GM12878 (cell line): ENCODE results near the gene EXOSC10. TPM values are rescaled to one million over a fixed set of nuclear protein-coding genes. Genes with fewer than 3 reads are reported as not detected.

ENCODE experiments used
- ATAC-seq: fragments of 200-7000 bp; cut with Tn5 transposase; 3 replicates; pipeline ENCODE4 v1.9.1; 2020; ENCODE audit warnings: mild to moderate bottlenecking, moderate library complexity
- BruUV-seq: library from RNA; stranded (reverse); fragments of 400-500 nt; replicated peaks from 2 replicates; lab custom pipeline; 2021; lab: Mats Ljungman, UMichigan
- CTCF ChIA-PET: fragments of 300-600 bp; sonication (Branson Sonifier 250); formaldehyde crosslinking; extraction: SDS; loops from one replicate; lab custom pipeline; 2021; ENCODE audit warnings: inconsistent platforms; lab: Yijun Ruan, JAX
- POLR2A ChIA-PET: fragments of 350-600 bp; formaldehyde crosslinking; extraction: SDS; loops from one replicate; lab custom pipeline; 2021; ENCODE audit warnings: inconsistent platforms; lab: Charles Lee
- RAD21 ChIA-PET: fragments of 300-600 bp; sonication (Branson Sonifier 250); formaldehyde crosslinking; loops from one replicate; lab custom pipeline; 2023; ENCODE audit warnings: antibody characterized with exemption; ENCODE audit not compliant: unreplicated experiment; lab: Charles Lee
- SMC1A ChIA-PET: fragments of 300-600 bp; sonication (Branson Sonifier 250); formaldehyde crosslinking; loops from one replicate; lab custom pipeline; 2023; ENCODE audit not compliant: unreplicated experiment, uncharacterized antibody; lab: Charles Lee
- DNase-seq: peaks from one replicate; pipeline ENCODE4 v3.0.0-alpha.2; 2011; ENCODE audit warnings: low read depth, low spot score
- FAIRE-seq: peaks from 3 replicates; lab custom pipeline; 2011; peaks lifted over from hg19 to GRCh38; lab: Jason Lieb, UNC
- H2AFZ ChIP-seq: 2 replicates; pipeline ENCODE4 v1.6.0; 2011; ENCODE audit warnings: low read depth, low read length, control low read depth; ENCODE audit not compliant: control insufficient read depth
- H3K27ac ChIP-seq: 2 replicates; pipeline ENCODE4 v1.5.1; 2011; ENCODE audit warnings: control low read depth; ENCODE audit not compliant: control insufficient read depth, insufficient read depth
- H3K27me3 ChIP-seq, 2 experiments: replicated peaks in 1 of 2; 2 replicates each; pipeline versions ENCODE4 v1.6.0 to v1.6.1; 2011; ENCODE audit warnings: low read length in 1 of 2; ENCODE audit not compliant: control insufficient read depth in 2 of 2, insufficient read depth in 2 of 2
- H3K36me3 ChIP-seq, 2 experiments: 2 replicates each; pipeline ENCODE4 v1.5.1; 2011; ENCODE audit warnings: low read length in 1 of 2; ENCODE audit not compliant: control insufficient read depth in 2 of 2, insufficient read depth in 2 of 2
- H3K4me1 ChIP-seq: 2 replicates; pipeline ENCODE4 v1.6.1; 2011; ENCODE audit warnings: mild to moderate bottlenecking, low read length, moderate library complexity, mixed read lengths; ENCODE audit not compliant: control insufficient read depth, insufficient read depth
- H3K4me2 ChIP-seq: 2 replicates; pipeline ENCODE4 v1.6.0; 2011; ENCODE audit warnings: control low read depth; ENCODE audit not compliant: control insufficient read depth, insufficient read depth
- H3K4me3 ChIP-seq: fragments of 200-600 bp; sonication (generic); 2 replicates; pipeline ENCODE4 v1.5.1; 2016
- H3K79me2 ChIP-seq: 2 replicates; pipeline ENCODE4 v1.6.0; 2011; ENCODE audit warnings: low read length; ENCODE audit not compliant: control insufficient read depth, insufficient read depth
- H3K9ac ChIP-seq: 2 replicates; pipeline ENCODE4 v1.8.0; 2011; ENCODE audit warnings: low read length, control low read depth, mixed read lengths; ENCODE audit not compliant: control insufficient read depth, insufficient read depth
- H3K9me3 ChIP-seq: replicated peaks from 3 replicates; pipeline ENCODE4 v1.5.1; 2011; ENCODE audit warnings: mild to moderate bottlenecking, low read length; ENCODE audit not compliant: control insufficient read depth, insufficient read depth
- H4K20me1 ChIP-seq: 2 replicates; pipeline ENCODE4 v1.6.0; 2011; ENCODE audit not compliant: control insufficient read depth, insufficient read depth
- BHLHE40 ChIP-seq, 2 experiments: fragments of 450-650 bp in 1 of 2; IDR thresholded peaks; 2 replicates each; pipeline ENCODE4 v1.6.1; 2011 to 2017; ENCODE audit warnings: low read depth in 2 of 2, borderline replicate concordance in 1 of 2, improper control_type of control experiment in 1 of 2, low read length in 1 of 2, mild to moderate bottlenecking in 1 of 2
- ESRRA ChIP-seq: IDR thresholded peaks from 2 replicates; pipeline ENCODE4 v1.6.1; 2012; ENCODE audit warnings: mild to moderate bottlenecking, low read length, improper control_type of control experiment
- NR2C2 ChIP-seq: IDR thresholded peaks from 2 replicates; pipeline ENCODE4 v1.6.1; 2011; ENCODE audit warnings: borderline replicate concordance, low read depth; ENCODE audit not compliant: control insufficient read depth, insufficient read length
- NRF1 ChIP-seq: conservative IDR thresholded peaks from 2 replicates; pipeline ENCODE4 v1.6.1; 2011; ENCODE audit warnings: mild to moderate bottlenecking, low read depth, low read length, improper control_type of control experiment
- RUNX3 ChIP-seq: IDR thresholded peaks from 2 replicates; pipeline ENCODE4 v1.6.1; 2012; ENCODE audit warnings: low read length, inconsistent platforms
- SMARCA5 ChIP-seq: fragments of 450-650 bp; IDR thresholded peaks from 2 replicates; pipeline ENCODE4 v1.6.1; 2017; ENCODE audit warnings: mild to moderate bottlenecking
- WGBS: methylation state at CpG from one replicate; pipeline ENCODE4 v1.1.6; 2016; ENCODE audit warnings: low lambda C conversion rate; ENCODE audit not compliant: insufficient replicate concordance, insufficient coverage; ENCODE audit errors: missing lambda C conversion rate; 5-methylcytosine and 5-hydroxymethylcytosine counted together
- in situ Hi-C: fragments of 300-500 bp; cut with MboI; formaldehyde crosslinking; loops from 9 replicates; pipeline ENCODE4 v1.14.3; 2018; ENCODE audit warnings: mixed read lengths
- intact Hi-C: fragments of 100-400 bp; cut with micrococcal nuclease; formaldehyde crosslinking; loops from one replicate; pipeline ENCODE4 v1.14.2; 2022; ENCODE audit not compliant: unreplicated experiment
- polyA plus RNA-seq, 11 experiments: library from polyadenylated mRNA; depleted of rRNA in 4 of 11; unstranded in 6 of 11; stranded (reverse) in 5 of 11; fragments of >200 nt; fragmentation: Nextera tagmentation in 4 of 11; fragmentation: Illumina TruSeq in 1 of 11; extraction: Ambion mirVana in 4 of 11; extraction: Trizol in 1 of 11; gene quantifications; 1 replicate in 1 of 11; 2 replicates in 10 of 11; pipeline versions ENCODE4 v1.2.1 to v1.2.3, GENCODE V29; 2011 to 2016; ENCODE audit warnings: inconsistent platforms in 2 of 11, missing spikeins in 2 of 11, low read depth in 1 of 11
- total RNA-seq, 4 experiments: library from RNA; depleted of rRNA in 3 of 4; stranded (reverse); fragments of >200 nt in 3 of 4; fragmentation: Illumina TruSeq in 1 of 4; extraction: Trizol in 1 of 4; gene quantifications; 2 replicates each; pipeline versions ENCODE4 v1.2.1 to v1.2.3, GENCODE V29; 2013 to 2021

The EXOSC10 gene
- total and polyA plus RNA-seq, 10 of the 15 experiments (the other 5 are each of a cell fraction or from before 2014, with no cell fraction given): 16.2 to 86.5 (median 66.4) TPM

GRCh38 chr1:11134251-11134897 lies 34.7 kb upstream of the EXOSC10 start:
- no peak overlapping the region for H2AFZ ChIP-seq
- 94% methylated on average over 5 of the region's 5 CpGs for WGBS
- H3K27ac ChIP-seq: no peak overlapping the region
- BruUV-seq: no TSS peak
- H3K36me3 ChIP-seq: peaks cover 19 to 25% of the 10 kb centered on the region in 2 experiments
- intact Hi-C loops (no loop called here), in situ Hi-C loops (no loop called here)
- H3K4me3 ChIP-seq: no peak overlapping the region
- H3K9me3 ChIP-seq: no peaks in the 10 kb centered on the region
- no peaks in the 10 kb centered on the region for H3K27me3 ChIP-seq
- CTCF ChIA-PET: no interaction called here
- SMC1A ChIA-PET: interaction anchor here (0.6 kb wide), 1 partner anchor 635 kb away, joined by 3 read pairs; no protein-coding TSS in a partner anchor
- POLR2A ChIA-PET: interaction anchor here (0.5 kb wide), 1 partner anchor 11 kb away, joined by 3 read pairs; no protein-coding TSS in a partner anchor
- no peaks in the 10 kb centered on the region for H3K4me1 ChIP-seq
- RAD21 ChIA-PET: no interaction called here
- no peaks in the 10 kb centered on the region for H4K20me1 ChIP-seq
- FAIRE-seq: no peak
- DNase-seq: no peak
- H3K9ac ChIP-seq: no peak overlapping the region
- no peak overlapping the region for H3K4me2 ChIP-seq
- TF ChIP-seq SMARCA5: no peak
- TF ChIP-seq ESRRA: no peak
- no peak for TF ChIP-seq RUNX3
- TF ChIP-seq BHLHE40 (IDR thresholded peaks at IDR 0.05; ENCODE audit: borderline replicate concordance in 1 of 2, low read depth in 2 of 2, low read length in 1 of 2): no peak
- no peak for TF ChIP-seq NRF1
- TF ChIP-seq NR2C2: no peak
- H3K79me2 ChIP-seq: no peaks in the 10 kb centered on the region
- no peak for ATAC-seq
